ENCODE results near the gene CNTLN.

GRCh38 chr9:17272536-17272935 is 137.7 kb downstream of the CNTLN start:
- TF ChIP-seq ZBTB7A (IDR thresholded peaks at IDR 0.05; ENCODE audit: low read depth) = no peak
- TF ChIP-seq YY1 (IDR thresholded peaks at IDR 0.05; ENCODE audit: low read depth) = no peak
- no peak for TF ChIP-seq MAX (IDR thresholded peaks at IDR 0.05)
- TF ChIP-seq CEBPB (IDR thresholded peaks at IDR 0.05) = no peak
- no peak for TF ChIP-seq REST (IDR thresholded peaks at IDR 0.05; ENCODE audit: low read depth)
- TF ChIP-seq TAF1 (IDR thresholded peaks at IDR 0.05; ENCODE audit: low read depth) = no peak
- TF ChIP-seq EP300 (IDR thresholded peaks at IDR 0.05; ENCODE audit: borderline replicate concordance) = no peak
- TF ChIP-seq USF1 (IDR thresholded peaks at IDR 0.05) = no peak
- TF ChIP-seq RAD21 (IDR thresholded peaks at IDR 0.05; ENCODE audit: low read depth) = no peak

Data from Ishikawa (cell line).